Smooth muscle cell (in vitro differentiated cells): Measurements from ENCODE around the gene GJB4. TPM values are rescaled to one million over a fixed set of nuclear protein-coding genes. Genes with fewer than 3 reads are reported as not detected.

ENCODE experiments used
- DNase-seq: peaks from one replicate; lab custom pipeline; 2025; ENCODE audit not compliant: unreplicated experiment; lab: John Stamatoyannopoulos, UW
- H2AFZ ChIP-seq: fragments of 200-600 bp; sonication (generic); 2 replicates; pipeline ENCODE4 v1.6.0; 2016; ENCODE audit warnings: antibody characterized with exemption, low read depth, mild to moderate bottlenecking
- H3F3A ChIP-seq: fragments of 200-600 bp; sonication (generic); 2 replicates; pipeline ENCODE4 v1.6.0; 2017; ENCODE audit warnings: antibody characterized with exemption, low read depth
- H3K27ac ChIP-seq: fragments of 200-600 bp; sonication (generic); 2 replicates; pipeline ENCODE4 v1.5.1; 2016; ENCODE audit warnings: low read depth, mild to moderate bottlenecking
- H3K27me3 ChIP-seq: fragments of 200-600 bp; sonication (generic); 2 replicates; pipeline ENCODE4 v1.6.1; 2016; ENCODE audit warnings: low read depth, mild to moderate bottlenecking
- H3K36me3 ChIP-seq: fragments of 200-600 bp; sonication (generic); 2 replicates; pipeline ENCODE4 v1.5.1; 2016; ENCODE audit warnings: low read depth
- H3K4me1 ChIP-seq: fragments of 200-600 bp; sonication (generic); 2 replicates; pipeline ENCODE4 v1.5.1; 2016; ENCODE audit warnings: low read depth
- H3K4me2 ChIP-seq: fragments of 200-600 bp; sonication (generic); 2 replicates; pipeline ENCODE4 v1.6.0; 2016; ENCODE audit warnings: mild to moderate bottlenecking
- H3K4me3 ChIP-seq: fragments of 200-600 bp; sonication (generic); 2 replicates; pipeline ENCODE4 v1.5.1; 2016; ENCODE audit warnings: mild to moderate bottlenecking
- H3K79me2 ChIP-seq: fragments of 200-600 bp; sonication (generic); 2 replicates; pipeline ENCODE4 v1.6.0; 2016; ENCODE audit warnings: low read depth, mild to moderate bottlenecking
- H3K9ac ChIP-seq: fragments of 200-600 bp; sonication (generic); 2 replicates; pipeline ENCODE4 v1.6.0; 2016; ENCODE audit warnings: low read depth
- H3K9me3 ChIP-seq: fragments of 200-600 bp; sonication (generic); replicated peaks from 2 replicates; pipeline ENCODE4 v1.5.1; 2016; ENCODE audit warnings: low read depth
- H4K20me1 ChIP-seq: fragments of 200-600 bp; sonication (generic); 2 replicates; pipeline ENCODE4 v1.6.0; 2016; ENCODE audit warnings: low read depth
- CTCF ChIP-seq: fragments of 200-600 bp; sonication (generic); IDR thresholded peaks from 2 replicates; pipeline ENCODE4 v1.5.1; 2017; ENCODE audit warnings: borderline replicate concordance, mild to moderate bottlenecking, antibody characterized with exemption; ENCODE audit not compliant: insufficient read depth, poor library complexity, severe bottlenecking
- WGBS: methylation state at CpG from one replicate; pipeline ENCODE4 v1.1.7; 2016; ENCODE audit warnings: low lambda C conversion rate; 5-methylcytosine and 5-hydroxymethylcytosine counted together
- polyA plus RNA-seq: library from polyadenylated mRNA; unstranded; fragments of >200 nt; fragmentation: Nextera tagmentation; extraction: Ambion mirVana; gene quantifications from 2 replicates; pipeline ENCODE4 v1.2.1, GENCODE V29; 2016
- total RNA-seq: library from RNA; depleted of rRNA; stranded (reverse); fragments of >200 nt; gene quantifications from 2 replicates; pipeline ENCODE4 v1.2.3, GENCODE V29; 2014

The GJB4 gene
- total and polyA plus RNA-seq, 2 experiments from 2014 or later, result 0.67 TPM; not detected in 1

GRCh38 chr1:34712007-34712688 is 47.4 kb upstream of the GJB4 start:
- Histone ChIP-seq H3K27me3 (peaks cover 5% of the 10 kb centered on the region), H3K4me2 (no peak overlapping the region), H3K9me3 (no peaks in the 10 kb centered on the region), H3K9ac (no peak overlapping the region), H3K27ac (no peak overlapping the region), H3F3A (no peaks in the 10 kb centered on the region), H3K36me3 (no peaks in the 10 kb centered on the region), H2AFZ (no peak overlapping the region), H4K20me1 (no peaks in the 10 kb centered on the region), H3K79me2 (no peaks in the 10 kb centered on the region), H3K4me1 (no peaks in the 10 kb centered on the region), H3K4me3 (no peak overlapping the region)
- no peak for DNase-seq
- 77% methylated on average over 7 of the region's 7 CpGs for WGBS
- no peak for TF ChIP-seq CTCF

- Histone ChIP-seq H3K27ac (no peak overlapping the region), H3K9ac (no peak overlapping the region), H4K20me1 (no peaks in the 10 kb centered on the region), H3K4me3 (no peak overlapping the region), H3K27me3 (peaks cover 5% of the 10 kb centered on the region), H3K36me3 (no peaks in the 10 kb centered on the region), H2AFZ (no peak overlapping the region), H3K79me2 (no peaks in the 10 kb centered on the region), H3K4me1 (no peaks in the 10 kb centered on the region), H3K4me2 (no peak overlapping the region), H3F3A (no peaks in the 10 kb centered on the region), H3K9me3 (no peaks in the 10 kb centered on the region)
- DNase-seq, result no peak
- no peak for TF ChIP-seq CTCF
- WGBS, result 92% methylated on average over 6 of the region's 6 CpGs
Observed at GRCh38 chr1:34713443-34713842, 46.1 kb upstream of the GJB4 start.

- no peak overlapping the region for H3K9ac ChIP-seq
- WGBS, result 51% methylated on average over 3 of the region's 3 CpGs
- DNase-seq, result no peak
Observed at GRCh38 chr1:34714386-34714785, 45.2 kb upstream of the GJB4 start.

More at GRCh38 chr1:34714386-34714785, 45.2 kb upstream of the GJB4 start:
- no peak overlapping the region for H3K27ac ChIP-seq
- H3K4me1 ChIP-seq, result no peaks in the 10 kb centered on the region
- peaks cover 14% of the 10 kb centered on the region for H3K27me3 ChIP-seq
- no peak overlapping the region for H3K4me2 ChIP-seq
- TF ChIP-seq CTCF, result no peak
- no peak overlapping the region for H3K4me3 ChIP-seq
- H2AFZ ChIP-seq, result no peak overlapping the region
- no peaks in the 10 kb centered on the region for H3K36me3 ChIP-seq
- H3F3A ChIP-seq, result no peaks in the 10 kb centered on the region
- no peaks in the 10 kb centered on the region for H3K9me3 ChIP-seq
- H3K79me2 ChIP-seq, result no peaks in the 10 kb centered on the region
- H4K20me1 ChIP-seq, result no peaks in the 10 kb centered on the region
